Measurements from ENCODE around the gene EPHB2.

EPHB2 gene

DNA sequence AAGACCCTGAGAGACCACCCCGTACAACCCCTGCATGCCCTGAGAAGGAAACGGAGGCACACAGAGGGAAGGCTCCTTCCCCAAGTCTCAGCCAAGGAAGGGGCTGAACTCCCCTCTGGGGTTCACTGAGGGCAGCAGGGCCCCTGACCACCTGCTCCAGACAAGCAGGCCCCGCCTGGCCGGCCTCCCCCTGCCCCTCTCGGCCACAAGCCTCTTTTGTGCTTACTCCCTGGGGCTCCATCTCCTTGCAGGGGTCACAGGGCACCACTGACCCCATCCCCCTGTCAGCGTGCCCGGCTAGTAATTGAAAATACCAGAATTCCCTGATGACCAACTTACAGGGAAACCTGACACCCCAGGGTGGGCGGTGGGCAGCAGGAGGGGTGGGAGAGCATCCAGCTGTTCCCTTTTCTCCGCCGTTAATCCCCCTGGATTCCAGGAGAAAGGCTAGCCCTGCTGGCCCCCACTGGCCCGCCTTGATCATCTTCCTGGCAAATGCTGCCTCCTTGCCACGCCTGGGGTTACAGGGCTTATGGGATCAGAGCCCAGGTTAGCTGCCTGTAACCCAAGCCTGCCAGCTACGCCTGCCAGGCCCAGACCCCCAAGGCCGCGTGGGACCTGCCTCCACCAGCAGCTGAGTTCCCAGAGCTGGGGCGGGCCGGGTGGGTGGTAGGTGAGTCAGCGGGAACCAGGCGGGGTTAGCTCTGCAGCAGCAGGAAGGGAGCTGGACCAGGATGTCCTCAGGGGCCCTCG is 165.9 kb downstream of the EPHB2 start:
- H3K27me3 ChIP-seq, result no peaks in the 10 kb centered on the region
- no peak overlapping the region for H3K4me2 ChIP-seq
- no peaks in the 10 kb centered on the region for H3K36me3 ChIP-seq
- peaks cover 0 to 17% (median 0%) of the 10 kb centered on the region in 11 experiments; a peak in 2 of 22 replicates for H4K20me1 ChIP-seq
- no peaks in the 10 kb centered on the region for H3K9me3 ChIP-seq (replicated peaks in 1 of 11)
- H3K4me3 ChIP-seq, result no peak overlapping the region
- no peak overlapping the region for H3K9ac ChIP-seq
- no peak for TF ChIP-seq Cebpa-rat (IDR thresholded peaks at IDR 0.05)
- H3K27ac ChIP-seq, result no peak overlapping the region
- peaks cover 10 to 21% (median 14%) of the 10 kb centered on the region in 10 experiments; a peak in 19 of 20 replicates for H3K4me1 ChIP-seq

- no peak overlapping the region for H3K27ac ChIP-seq
- H3K4me3 ChIP-seq, result no peak overlapping the region
- no peaks in the 10 kb centered on the region for H3K27me3 ChIP-seq
- H3K9ac ChIP-seq, result no peak overlapping the region
- H3K4me1 ChIP-seq, result peaks cover 10 to 21% (median 14%) of the 10 kb centered on the region in 10 experiments; a peak in 19 of 20 replicates
- TF ChIP-seq Cebpa-rat (IDR thresholded peaks at IDR 0.05), result no peak
- no peak overlapping the region for H3K4me2 ChIP-seq
- H3K36me3 ChIP-seq, result no peaks in the 10 kb centered on the region
- H3K9me3 ChIP-seq (replicated peaks in 1 of 11), result no peaks in the 10 kb centered on the region
- peaks cover 0 to 17% (median 0%) of the 10 kb centered on the region in 11 experiments; a peak in 2 of 22 replicates for H4K20me1 ChIP-seq
Measured at GRCh38 chr1:22877112-22877915, 166.7 kb downstream of the EPHB2 start.

DNA sequence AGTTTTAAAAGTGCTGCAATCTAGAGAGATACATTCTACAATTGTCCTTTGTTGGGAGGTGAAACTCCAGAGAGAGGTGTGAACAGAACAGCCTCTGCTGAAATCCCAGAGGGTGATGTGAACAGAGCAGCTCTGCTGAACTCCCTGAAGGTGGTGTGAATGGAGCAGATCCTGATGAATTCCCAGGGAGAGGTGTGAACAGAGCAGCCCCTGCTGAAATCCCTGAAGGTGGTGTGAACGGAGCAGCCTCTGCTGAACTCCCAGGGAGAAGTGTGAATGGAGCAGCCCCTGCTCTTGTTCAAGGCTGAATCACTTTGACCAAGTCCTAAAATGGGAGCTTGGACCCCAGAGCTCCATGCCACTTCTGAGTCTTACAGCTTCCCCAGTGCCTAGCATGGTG is 167.3 kb downstream of the EPHB2 start:
- H3K36me3 ChIP-seq, result no peaks in the 10 kb centered on the region
- no peak overlapping the region for H3K27ac ChIP-seq
- H3K9ac ChIP-seq, result no peak overlapping the region
- peaks cover 0 to 17% (median 0%) of the 10 kb centered on the region in 11 experiments; a peak in 2 of 22 replicates for H4K20me1 ChIP-seq
- H3K4me1 ChIP-seq, result peaks cover 7 to 14% (median 13%) of the 10 kb centered on the region in 10 experiments; a peak in 19 of 20 replicates
- H3K4me2 ChIP-seq, result no peak overlapping the region
- H3K27me3 ChIP-seq, result no peaks in the 10 kb centered on the region
- no peak overlapping the region for H3K4me3 ChIP-seq
- no peaks in the 10 kb centered on the region for H3K9me3 ChIP-seq (replicated peaks in 1 of 11)
- TF ChIP-seq Cebpa-rat (IDR thresholded peaks at IDR 0.05), result no peak

DNA sequence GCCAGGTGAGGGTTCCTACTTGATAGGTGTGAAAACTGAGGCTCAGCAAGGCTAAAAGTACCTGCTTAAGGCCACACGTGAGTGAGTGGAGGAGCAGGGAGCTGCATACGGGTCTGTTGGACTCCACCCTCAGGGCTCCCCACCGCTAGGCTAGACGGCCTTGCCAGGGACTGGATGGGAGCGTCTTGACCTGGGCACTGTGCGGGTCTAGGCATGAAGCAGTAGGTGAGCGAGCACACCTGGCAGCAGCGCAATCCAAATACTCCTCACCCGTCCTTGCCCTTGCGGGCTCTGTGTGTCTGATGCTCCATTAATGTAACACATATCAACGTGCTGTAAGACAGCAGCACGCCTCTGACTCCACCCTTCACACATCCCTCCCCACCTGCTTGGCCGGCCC is 168.0 kb downstream of the EPHB2 start:
- Histone ChIP-seq H3K9ac (no peak overlapping the region), H3K36me3 (no peaks in the 10 kb centered on the region), H3K4me1 (peaks cover 7 to 14% (median 12%) of the 10 kb centered on the region in 10 experiments; a peak in 18 of 20 replicates), H3K27ac (no peak overlapping the region), H3K9me3 (replicated peaks in 1 of 11) (no peaks in the 10 kb centered on the region), H3K27me3 (no peaks in the 10 kb centered on the region), H3K4me2 (no peak overlapping the region), H4K20me1 (peaks cover 0 to 17% (median 0%) of the 10 kb centered on the region in 11 experiments; a peak in 2 of 22 replicates), H3K4me3 (no peak overlapping the region)
- TF ChIP-seq Cebpa-rat (IDR thresholded peaks at IDR 0.05), result no peak

GRCh38 chr1:22879445-22879844 is 168.8 kb downstream of the EPHB2 start:
- H3K4me2 ChIP-seq, result peak overlapping the region; percentile 11 to 66 (median 27); a peak in 18 of 22 replicates
- peaks cover 7 to 14% (median 13%) of the 10 kb centered on the region in 10 experiments; a peak in 19 of 20 replicates for H3K4me1 ChIP-seq
- no peak for TF ChIP-seq Cebpa-rat (IDR thresholded peaks at IDR 0.05)
- H3K27ac ChIP-seq, result no peak overlapping the region
- no peak overlapping the region for H3K4me3 ChIP-seq
- no peaks in the 10 kb centered on the region for H3K27me3 ChIP-seq
- no peak overlapping the region; a peak in 1 of 22 replicates for H3K9ac ChIP-seq
- H3K36me3 ChIP-seq, result no peaks in the 10 kb centered on the region
- no peaks in the 10 kb centered on the region for H3K9me3 ChIP-seq (replicated peaks in 1 of 11)
- H4K20me1 ChIP-seq, result peaks cover 0 to 12% (median 0%) of the 10 kb centered on the region in 11 experiments; a peak in 2 of 22 replicates

- Histone ChIP-seq H3K4me1 (peaks cover 14 to 21% (median 19%) of the 10 kb centered on the region in 10 experiments), H3K36me3 (no peaks in the 10 kb centered on the region), H3K27ac (no peak overlapping the region), H3K4me2 (peak overlapping the region; percentile 7 to 66 (median 27); a peak in 17 of 22 replicates), H3K4me3 (no peak overlapping the region), H3K9ac (no peak overlapping the region), H3K27me3 (no peaks in the 10 kb centered on the region), H4K20me1 (peaks cover 0 to 10% (median 0%) of the 10 kb centered on the region in 11 experiments; a peak in 2 of 22 replicates), H3K9me3 (replicated peaks in 1 of 11) (no peaks in the 10 kb centered on the region)
- TF ChIP-seq Cebpa-rat (IDR thresholded peaks at IDR 0.05), result no peak
Measured at GRCh38 chr1:22880174-22880601, 169.5 kb downstream of the EPHB2 start.

DNA sequence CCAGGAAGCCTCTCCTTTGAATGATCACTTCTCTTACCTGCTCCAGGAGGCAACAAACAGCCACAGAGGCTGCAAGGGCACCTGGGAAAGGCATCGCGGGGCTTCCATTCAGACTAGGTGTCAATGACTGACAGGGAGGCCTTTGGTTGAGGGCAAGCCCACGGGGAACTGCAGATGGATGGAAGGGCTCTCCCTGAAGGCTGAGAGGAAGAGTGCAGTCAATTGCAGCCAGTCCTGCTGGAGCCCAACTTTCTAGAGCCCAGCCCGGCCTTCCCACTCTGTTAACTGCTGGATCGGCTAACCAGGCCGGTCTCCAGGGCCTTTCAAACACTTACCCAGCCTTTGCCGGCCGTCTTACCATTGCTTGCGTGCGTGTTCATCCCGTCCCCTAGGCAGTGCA is 172.8 kb downstream of the EPHB2 start:
- Histone ChIP-seq H3K4me1 (peaks cover 20 to 34% (median 30%) of the 10 kb centered on the region in 10 experiments), H3K27me3 (no peaks in the 10 kb centered on the region), H3K9ac (no peak overlapping the region), H3K4me2 (no peak overlapping the region), H3K9me3 (replicated peaks in 1 of 11) (no peaks in the 10 kb centered on the region), H3K4me3 (no peak overlapping the region), H3K27ac (no peak overlapping the region), H4K20me1 (peaks cover 0 to 10% (median 0%) of the 10 kb centered on the region in 11 experiments; a peak in 2 of 22 replicates), H3K36me3 (no peaks in the 10 kb centered on the region)
- TF ChIP-seq Cebpa-rat (IDR thresholded peaks at IDR 0.05), result no peak

DNA sequence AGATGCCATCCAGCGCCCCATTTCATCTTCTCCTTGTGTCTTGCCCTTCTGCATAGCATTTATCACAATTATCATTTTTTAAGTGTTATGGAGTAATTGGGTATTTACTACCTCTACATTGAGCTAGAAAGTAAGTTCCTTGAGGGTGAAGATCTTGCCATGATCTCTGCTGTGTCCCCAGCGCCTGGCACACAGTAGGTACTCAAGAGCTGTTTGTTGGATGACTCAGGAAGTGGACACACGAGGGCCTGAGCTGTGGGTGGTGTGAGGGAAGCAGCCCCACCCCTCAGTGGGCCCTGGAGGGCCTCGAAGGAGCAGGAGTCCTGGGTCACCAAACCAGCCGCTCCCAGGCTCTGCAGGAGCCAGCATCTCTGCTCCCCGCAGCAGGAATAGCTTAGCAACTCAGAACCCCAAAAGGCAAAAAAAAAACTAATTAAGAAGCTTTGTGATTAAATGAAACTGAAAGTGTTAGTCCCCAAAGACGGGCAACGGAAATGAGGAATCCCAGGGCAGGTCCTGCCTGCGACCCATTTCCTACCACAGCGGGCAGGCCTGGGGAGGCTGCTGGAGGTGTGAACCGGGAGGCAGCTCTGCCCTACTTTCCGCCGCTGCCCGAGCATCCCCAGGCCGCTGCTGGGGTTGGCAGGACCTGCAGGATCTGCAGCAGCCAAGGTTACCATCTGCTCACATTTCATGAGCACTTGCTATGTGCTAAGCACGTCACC is 174.3 kb downstream of the EPHB2 start:
- Histone ChIP-seq H3K4me3 (peak overlapping the region in 3 of 10 experiments; percentile 20 to 47 (median 24); a peak in 5 of 20 replicates), H3K9ac (peak overlapping the region in 9 of 11 experiments; percentile 5 to 53 (median 24); a peak in 10 of 22 replicates), H3K27ac (peak overlapping the region in 6 of 11 experiments; percentile 9 to 65 (median 49); a peak in 10 of 22 replicates), H3K4me1 (peaks cover 14 to 29% (median 24%) of the 10 kb centered on the region in 10 experiments), H4K20me1 (peaks cover 0 to 5% (median 0%) of the 10 kb centered on the region in 11 experiments; a peak in 2 of 22 replicates), H3K27me3 (no peaks in the 10 kb centered on the region), H3K4me2 (peak overlapping the region; percentile 39 to 87 (median 72)), H3K36me3 (no peaks in the 10 kb centered on the region), H3K9me3 (replicated peaks in 1 of 11) (no peaks in the 10 kb centered on the region)
- TF ChIP-seq Cebpa-rat (IDR thresholded peaks at IDR 0.05), result no peak
